ENCODE data around the gene TRIP12.

GRCh38 chr2:229719926-229720647, 201.7 kb downstream of the TRIP12 start:
- TF ChIP-seq POLR2AphosphoS5 (IDR thresholded peaks at IDR 0.05): no peak
- no peak for TF ChIP-seq CTCF (IDR thresholded peaks at IDR 0.05 in 8 of 11, conservative IDR thresholded peaks at IDR 0.05 in 3 of 11)
- no peak for TF ChIP-seq POLR2A (IDR thresholded peaks at IDR 0.05)
